Adrenal gland (tissue), 5 donors: Measurements from ENCODE around the gene KIDINS220.

Experiments used
- POLR2A ChIP-seq, 2 donors: fragments of 450-650 bp; IDR thresholded peaks; one replicate each; pipeline ENCODE4 v1.6.1; 2017; ENCODE audit warnings: antibody characterized with exemption in 2 of 2, mild to moderate bottlenecking in 2 of 2, moderate library complexity in 1 of 2
- TF ChIP-seq, protein P1 (sequence below), 6 experiments: fragments of 450-650 bp in 4 of 6; fragments of 200-600 bp in 2 of 6; sonication (generic) in 1 of 6; IDR thresholded peaks; 1 replicate in 5 of 6; 2 replicates in 1 of 6; pipeline versions ENCODE4 v1.5.1 to v1.8.0; 2016 to 2021; ENCODE audit warnings: antibody characterized with exemption in 6 of 6, mild to moderate bottlenecking in 2 of 6, moderate library complexity in 1 of 6
- donor health status: DM: no; HTN: no; CAD: no.

DNA sequence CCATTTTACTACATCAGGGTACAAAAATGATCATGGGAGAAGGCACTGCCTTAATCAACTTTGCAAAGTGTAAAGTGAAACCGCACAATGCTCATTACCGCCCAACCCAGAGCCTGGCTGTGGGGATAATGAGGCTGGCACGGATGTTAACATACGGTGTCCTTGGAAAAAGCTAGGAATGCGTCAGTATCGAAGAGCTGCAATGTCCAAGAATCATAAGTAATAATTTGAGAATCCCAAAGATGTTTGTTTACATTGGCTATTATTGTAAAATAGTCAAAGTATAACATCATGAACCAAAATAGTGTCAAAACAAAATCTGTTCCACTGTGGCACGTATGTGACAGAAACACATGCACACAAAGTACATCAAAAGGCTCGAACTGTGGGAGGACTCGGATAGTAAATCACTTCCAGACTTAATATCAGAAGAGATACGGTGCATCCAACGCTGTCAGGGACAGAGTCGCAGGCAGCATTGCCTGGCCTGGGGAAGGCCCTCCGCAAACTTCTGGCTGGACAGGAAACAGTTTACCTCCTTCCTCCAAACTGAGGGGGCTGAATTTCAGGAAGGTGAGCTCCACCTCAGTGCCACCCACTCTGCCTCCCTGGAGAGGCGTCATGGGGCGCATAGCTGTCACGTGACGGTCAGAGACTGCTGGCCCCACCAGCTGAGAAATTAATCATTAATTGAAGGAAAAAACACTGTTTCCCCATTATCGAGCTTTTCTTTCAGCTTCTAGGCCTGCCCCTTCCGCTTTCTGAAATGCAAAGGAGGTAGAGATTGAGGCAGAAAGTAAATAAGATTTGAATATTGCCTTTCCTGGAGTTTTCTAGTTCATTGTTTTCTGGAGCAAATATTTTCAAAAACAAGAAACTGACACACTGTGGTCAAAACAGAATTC is 157.3 kb downstream of the KIDINS220 start:
- TF ChIP-seq, protein P1, sequence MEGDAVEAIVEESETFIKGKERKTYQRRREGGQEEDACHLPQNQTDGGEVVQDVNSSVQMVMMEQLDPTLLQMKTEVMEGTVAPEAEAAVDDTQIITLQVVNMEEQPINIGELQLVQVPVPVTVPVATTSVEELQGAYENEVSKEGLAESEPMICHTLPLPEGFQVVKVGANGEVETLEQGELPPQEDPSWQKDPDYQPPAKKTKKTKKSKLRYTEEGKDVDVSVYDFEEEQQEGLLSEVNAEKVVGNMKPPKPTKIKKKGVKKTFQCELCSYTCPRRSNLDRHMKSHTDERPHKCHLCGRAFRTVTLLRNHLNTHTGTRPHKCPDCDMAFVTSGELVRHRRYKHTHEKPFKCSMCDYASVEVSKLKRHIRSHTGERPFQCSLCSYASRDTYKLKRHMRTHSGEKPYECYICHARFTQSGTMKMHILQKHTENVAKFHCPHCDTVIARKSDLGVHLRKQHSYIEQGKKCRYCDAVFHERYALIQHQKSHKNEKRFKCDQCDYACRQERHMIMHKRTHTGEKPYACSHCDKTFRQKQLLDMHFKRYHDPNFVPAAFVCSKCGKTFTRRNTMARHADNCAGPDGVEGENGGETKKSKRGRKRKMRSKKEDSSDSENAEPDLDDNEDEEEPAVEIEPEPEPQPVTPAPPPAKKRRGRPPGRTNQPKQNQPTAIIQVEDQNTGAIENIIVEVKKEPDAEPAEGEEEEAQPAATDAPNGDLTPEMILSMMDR (IDR thresholded peaks at IDR 0.05), result no peak
- peak in 1 of 2 donors; percentile 57 for TF ChIP-seq POLR2A (IDR thresholded peaks at IDR 0.05)
